Hepatocyte (in vitro differentiated cells): ENCODE data around the gene ZNF598. TPM values are rescaled to one million over a fixed set of nuclear protein-coding genes. Genes with fewer than 3 reads are reported as not detected.

Experiments
- DNase-seq: peaks from one replicate; pipeline ENCODE4 v3.0.0-alpha.2; 2016; ENCODE audit warnings: low spot score
- H2AFZ ChIP-seq: fragments of 200-600 bp; sonication (generic); 2 replicates; pipeline ENCODE4 v1.6.0; 2016; ENCODE audit warnings: antibody characterized with exemption, mild to moderate bottlenecking
- H3K27ac ChIP-seq: fragments of 200-600 bp; sonication (generic); 2 replicates; pipeline ENCODE4 v1.5.1; 2016; ENCODE audit warnings: mild to moderate bottlenecking
- H3K27me3 ChIP-seq: fragments of 200-600 bp; sonication (generic); 2 replicates; pipeline ENCODE4 v1.6.1; 2016
- H3K36me3 ChIP-seq: fragments of 200-600 bp; sonication (generic); replicated peaks from 2 replicates; pipeline ENCODE4 v1.5.1; 2016; ENCODE audit warnings: low read depth; ENCODE audit not compliant: insufficient read depth
- H3K4me1 ChIP-seq: fragments of 200-600 bp; sonication (generic); 2 replicates; pipeline ENCODE4 v1.5.1; 2016; ENCODE audit warnings: mild to moderate bottlenecking, moderate library complexity; ENCODE audit not compliant: insufficient read depth
- H3K4me2 ChIP-seq: fragments of 200-600 bp; sonication (generic); 2 replicates; pipeline ENCODE4 v1.6.0; 2016
- H3K4me3 ChIP-seq: fragments of 200-600 bp; sonication (generic); 2 replicates; pipeline ENCODE4 v1.5.1; 2016; ENCODE audit warnings: mild to moderate bottlenecking
- H3K79me2 ChIP-seq: fragments of 200-600 bp; sonication (generic); 2 replicates; pipeline ENCODE4 v1.6.0; 2017; ENCODE audit warnings: mild to moderate bottlenecking
- H3K9me2 ChIP-seq: fragments of 200-600 bp; sonication (generic); replicated peaks from 2 replicates; pipeline ENCODE4 v1.6.0; 2017; ENCODE audit warnings: mild to moderate bottlenecking; ENCODE audit not compliant: insufficient read depth
- H3K9me3 ChIP-seq: fragments of 200-600 bp; sonication (generic); 2 replicates; pipeline ENCODE4 v1.5.1; 2016; ENCODE audit warnings: low read depth, mild to moderate bottlenecking
- H4K20me1 ChIP-seq: fragments of 200-600 bp; sonication (generic); 2 replicates; pipeline ENCODE4 v1.6.0; 2016; ENCODE audit warnings: mild to moderate bottlenecking; ENCODE audit not compliant: insufficient read depth, poor library complexity, severe bottlenecking
- EZH2 ChIP-seq: fragments of 200-600 bp; sonication (generic); IDR thresholded peaks from 2 replicates; pipeline ENCODE4 v1.6.1; 2016; ENCODE audit warnings: antibody characterized with exemption, mild to moderate bottlenecking, borderline replicate concordance
- EZH2phosphoT487 ChIP-seq: fragments of 200-600 bp; sonication (generic); IDR thresholded peaks from one replicate; pipeline ENCODE4 v1.6.1; 2018; ENCODE audit warnings: antibody characterized with exemption, mild to moderate bottlenecking, low read depth, moderate library complexity; ENCODE audit not compliant: unreplicated experiment, severe bottlenecking
- WGBS: methylation state at CpG from one replicate; pipeline ENCODE4 v1.1.6; 2016; ENCODE audit warnings: low lambda C conversion rate; ENCODE audit errors: missing lambda C conversion rate; 5-methylcytosine and 5-hydroxymethylcytosine counted together
- polyA plus RNA-seq: library from polyadenylated mRNA; unstranded; fragments of >200 nt; fragmentation: Nextera tagmentation; extraction: Ambion mirVana; gene quantifications from 2 replicates; pipeline ENCODE4 v1.2.1, GENCODE V29; 2016
- total RNA-seq: library from RNA; depleted of rRNA; stranded (reverse); fragments of >200 nt; gene quantifications from 2 replicates; pipeline ENCODE4 v1.2.3, GENCODE V29; 2014
- TF ChIP-seq, protein P1 (sequence below): fragments of 200-600 bp; sonication (generic); IDR thresholded peaks from 2 replicates; pipeline ENCODE4 v1.5.1; 2016; ENCODE audit warnings: antibody characterized with exemption, mild to moderate bottlenecking; ENCODE audit not compliant: poor library complexity

ZNF598 gene
- total and polyA plus RNA-seq, 2 experiments from 2014 or later: 22.8 to 29.5 TPM

DNA sequence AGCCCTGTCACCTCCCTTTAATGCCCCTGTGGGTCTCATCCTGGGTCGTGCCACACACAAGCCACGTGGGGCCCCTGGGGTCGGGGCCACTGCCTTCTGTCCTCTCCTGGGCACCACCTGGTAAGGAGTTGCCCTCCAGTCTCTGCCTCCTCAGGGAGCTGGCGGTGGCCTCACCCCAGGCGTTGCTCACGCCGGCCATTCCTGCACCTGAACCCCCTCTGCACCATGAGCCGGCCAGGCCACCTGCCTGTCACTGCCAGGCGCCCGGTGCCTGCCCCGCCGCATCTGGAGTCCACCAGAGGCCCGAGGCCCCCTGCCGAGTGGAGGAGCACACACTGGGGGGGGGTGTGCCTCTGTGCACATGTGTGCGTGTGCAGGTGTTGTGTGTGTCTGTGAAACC is 27.5 kb upstream of the ZNF598 start:
- Histone ChIP-seq H3K4me1 (peaks cover 81% of the 10 kb centered on the region), H3K9me3 (no peaks in the 10 kb centered on the region), H4K20me1 (no peaks in the 10 kb centered on the region), H3K79me2 (peaks cover 11% of the 10 kb centered on the region), H3K9me2 (no peaks in the 10 kb centered on the region), H3K4me2 (no peak overlapping the region), H2AFZ (no peak overlapping the region), H3K27me3 (no peaks in the 10 kb centered on the region), H3K4me3 (no peak overlapping the region), H3K27ac (peak overlapping the region; percentile 100), H3K36me3 (no peaks in the 10 kb centered on the region)
- no peak for DNase-seq
- 91% methylated on average over 15 of the region's 15 CpGs for WGBS
- TF ChIP-seq, protein P1, sequence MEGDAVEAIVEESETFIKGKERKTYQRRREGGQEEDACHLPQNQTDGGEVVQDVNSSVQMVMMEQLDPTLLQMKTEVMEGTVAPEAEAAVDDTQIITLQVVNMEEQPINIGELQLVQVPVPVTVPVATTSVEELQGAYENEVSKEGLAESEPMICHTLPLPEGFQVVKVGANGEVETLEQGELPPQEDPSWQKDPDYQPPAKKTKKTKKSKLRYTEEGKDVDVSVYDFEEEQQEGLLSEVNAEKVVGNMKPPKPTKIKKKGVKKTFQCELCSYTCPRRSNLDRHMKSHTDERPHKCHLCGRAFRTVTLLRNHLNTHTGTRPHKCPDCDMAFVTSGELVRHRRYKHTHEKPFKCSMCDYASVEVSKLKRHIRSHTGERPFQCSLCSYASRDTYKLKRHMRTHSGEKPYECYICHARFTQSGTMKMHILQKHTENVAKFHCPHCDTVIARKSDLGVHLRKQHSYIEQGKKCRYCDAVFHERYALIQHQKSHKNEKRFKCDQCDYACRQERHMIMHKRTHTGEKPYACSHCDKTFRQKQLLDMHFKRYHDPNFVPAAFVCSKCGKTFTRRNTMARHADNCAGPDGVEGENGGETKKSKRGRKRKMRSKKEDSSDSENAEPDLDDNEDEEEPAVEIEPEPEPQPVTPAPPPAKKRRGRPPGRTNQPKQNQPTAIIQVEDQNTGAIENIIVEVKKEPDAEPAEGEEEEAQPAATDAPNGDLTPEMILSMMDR: no peak
- TF ChIP-seq EZH2phosphoT487 (no peak), EZH2 (no peak)

DNA sequence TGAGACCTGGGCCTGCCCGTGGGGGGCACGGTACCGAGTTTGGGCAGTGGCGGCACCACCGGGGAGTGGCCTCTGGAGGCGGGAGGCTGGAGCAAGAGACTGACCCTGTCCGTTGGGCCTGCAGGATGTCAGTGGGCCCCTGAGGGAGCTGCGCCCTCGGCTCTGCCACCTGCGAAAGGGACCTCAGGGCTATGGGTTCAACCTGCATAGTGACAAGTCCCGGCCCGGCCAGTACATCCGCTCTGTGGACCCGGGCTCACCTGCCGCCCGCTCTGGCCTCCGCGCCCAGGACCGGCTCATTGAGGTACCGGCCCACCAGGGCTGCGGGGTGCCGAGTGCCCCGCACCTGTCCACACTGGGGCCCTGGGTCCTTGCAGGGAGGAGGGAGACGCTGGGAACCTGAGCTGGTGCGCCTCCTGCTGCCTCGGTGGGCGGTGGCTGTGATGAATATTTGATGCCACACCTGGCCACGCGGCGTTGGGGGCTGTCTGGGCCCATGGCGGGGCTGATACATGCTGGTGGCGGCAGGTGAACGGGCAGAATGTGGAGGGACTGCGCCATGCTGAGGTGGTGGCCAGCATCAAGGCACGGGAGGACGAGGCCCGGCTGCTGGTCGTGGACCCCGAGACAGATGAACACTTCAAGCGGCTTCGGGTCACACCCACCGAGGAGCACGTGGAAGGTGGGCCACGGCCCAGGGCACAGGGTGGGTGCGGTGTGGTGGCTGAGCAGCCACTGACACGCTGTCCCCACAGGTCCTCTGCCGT is 26.8 kb upstream of the ZNF598 start:
- Histone ChIP-seq H4K20me1 (no peaks in the 10 kb centered on the region), H3K36me3 (no peaks in the 10 kb centered on the region), H3K4me3 (no peak overlapping the region), H3K9me3 (no peaks in the 10 kb centered on the region), H3K4me2 (peak overlapping the region; percentile 74), H3K79me2 (peaks cover 11% of the 10 kb centered on the region), H3K27ac (peak overlapping the region; percentile 100), H3K9me2 (no peaks in the 10 kb centered on the region), H3K4me1 (peaks cover 77% of the 10 kb centered on the region), H2AFZ (no peak overlapping the region), H3K27me3 (no peaks in the 10 kb centered on the region)
- 94% methylated on average over 43 of the region's 47 CpGs for WGBS
- TF ChIP-seq, protein P1: no peak
- DNase-seq: no peak

DNA sequence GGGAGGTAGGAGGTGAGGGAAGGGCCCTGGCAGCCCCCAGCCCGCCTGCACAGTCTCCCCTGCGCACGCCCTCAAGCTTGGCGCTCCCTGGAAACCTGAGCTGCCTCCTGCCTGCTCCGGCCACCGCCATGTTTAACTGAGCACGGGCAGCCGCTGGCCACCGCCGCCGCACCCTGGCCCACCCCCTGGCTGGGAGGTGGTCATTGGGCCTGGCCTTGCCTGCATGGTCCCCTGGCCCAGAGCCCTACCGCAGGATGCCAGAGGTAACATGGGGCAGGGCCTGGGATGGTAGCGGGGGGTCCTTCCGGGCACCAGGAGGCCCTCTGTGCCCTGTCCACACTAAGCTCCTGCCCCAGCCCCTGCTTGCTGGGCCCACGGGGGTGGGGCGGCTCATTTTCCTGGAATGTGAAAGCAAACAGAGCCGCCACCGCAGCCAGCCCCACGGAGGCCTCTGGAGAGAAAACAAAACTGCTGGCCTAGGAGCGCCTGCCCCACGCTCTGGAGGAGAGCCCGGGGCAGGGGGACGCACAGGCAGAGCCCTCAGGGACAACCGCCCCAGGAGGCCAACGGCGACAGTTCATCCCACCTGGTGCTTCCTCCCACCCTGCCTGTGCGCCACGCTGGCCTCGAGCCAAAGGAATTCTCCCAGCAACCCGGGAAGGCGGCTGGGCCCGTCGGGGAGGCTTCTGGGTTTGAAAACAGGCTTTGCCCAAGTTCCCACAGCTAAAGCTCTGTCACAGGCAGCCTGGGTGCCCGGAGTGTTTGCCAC is 26.0 kb upstream of the ZNF598 start:
- H3K4me3 ChIP-seq: no peak overlapping the region
- WGBS: 35% methylated on average over 30 of the region's 34 CpGs

More for the DNA sequence above, 26.0 kb upstream of the ZNF598 start:
- H3K79me2 ChIP-seq: peaks cover 11% of the 10 kb centered on the region
- no peaks in the 10 kb centered on the region for H3K27me3 ChIP-seq
- DNase-seq: peak; percentile 81
- peak overlapping the region; percentile 74 for H3K4me2 ChIP-seq
- H3K36me3 ChIP-seq: no peaks in the 10 kb centered on the region
- no peaks in the 10 kb centered on the region for H3K9me3 ChIP-seq
- H2AFZ ChIP-seq: no peak overlapping the region
- no peak for TF ChIP-seq EZH2
- TF ChIP-seq, protein P1: no peak
- TF ChIP-seq EZH2phosphoT487: no peak
- no peaks in the 10 kb centered on the region for H4K20me1 ChIP-seq
- peak overlapping the region; percentile 100 for H3K27ac ChIP-seq
- H3K9me2 ChIP-seq: no peaks in the 10 kb centered on the region
- H3K4me1 ChIP-seq: peaks cover 71% of the 10 kb centered on the region
